ENCODE data around the gene GLDN.

The GLDN gene

GRCh38 chr15:51332206-51333147 lies 9.0 kb upstream of the GLDN start:
- no peaks in the 10 kb centered on the region for H3K9me3 Mint-ChIP-seq
- H3K27me3 Mint-ChIP-seq = peaks cover 10% of the 10 kb centered on the region
- no peak overlapping the region for H3K27ac Mint-ChIP-seq
- H3K4me1 Mint-ChIP-seq = no peaks in the 10 kb centered on the region
- CTCF ChIA-PET = no interaction called here
- H3K4me3 Mint-ChIP-seq = no peak overlapping the region
- no peaks in the 10 kb centered on the region for H3K36me3 Mint-ChIP-seq
- DNase-seq = no peak

- no peak for DNase-seq
- CTCF ChIA-PET = interaction anchor here (0.6 kb wide), 1 partner anchor 23 kb away, joined by 3 read pairs; no protein-coding TSS in a partner anchor
- Mint-ChIP-seq H3K27ac (no peak overlapping the region), H3K27me3 (peaks cover 9% of the 10 kb centered on the region), H3K9me3 (no peaks in the 10 kb centered on the region), H3K36me3 (no peaks in the 10 kb centered on the region), H3K4me3 (no peak overlapping the region), H3K4me1 (no peaks in the 10 kb centered on the region)
These were observed 7.9 kb upstream of the GLDN start for GRCh38 chr15:51333571-51333970.

DNA sequence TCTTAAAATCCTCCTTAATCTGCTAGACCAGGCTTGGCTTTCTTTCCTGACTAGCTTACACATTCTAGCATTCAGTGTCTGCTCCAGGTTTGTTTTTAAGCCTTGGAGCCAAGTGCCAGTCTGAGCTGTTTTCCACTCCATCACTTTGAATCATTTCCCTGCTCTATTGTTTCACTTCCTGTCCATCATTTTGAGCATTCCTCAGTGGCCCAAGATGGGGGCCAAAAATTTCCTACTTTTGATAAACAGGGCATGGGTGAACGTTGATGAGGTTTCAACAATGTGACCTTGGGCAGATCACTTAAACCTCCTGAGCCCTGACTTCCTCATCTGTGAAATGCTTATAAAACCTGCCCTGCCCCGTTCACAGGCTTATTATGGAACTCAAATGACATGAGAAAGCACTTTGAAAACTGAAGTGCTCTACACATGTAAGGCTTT lies 7.4 kb upstream of the GLDN start:
- Mint-ChIP-seq H3K9me3 (no peaks in the 10 kb centered on the region), H3K36me3 (no peaks in the 10 kb centered on the region), H3K27me3 (peaks cover 9% of the 10 kb centered on the region), H3K4me1 (no peaks in the 10 kb centered on the region), H3K27ac (no peak overlapping the region), H3K4me3 (no peak overlapping the region)
- CTCF ChIA-PET = no interaction called here
- no peak for DNase-seq

- no peak for DNase-seq
- H3K9me3 Mint-ChIP-seq = no peaks in the 10 kb centered on the region
- no peaks in the 10 kb centered on the region for H3K4me1 Mint-ChIP-seq
- CTCF ChIA-PET = no interaction called here
- H3K27me3 Mint-ChIP-seq = peaks cover 18% of the 10 kb centered on the region
- H3K27ac Mint-ChIP-seq = no peak overlapping the region
- no peaks in the 10 kb centered on the region for H3K36me3 Mint-ChIP-seq
- no peak overlapping the region for H3K4me3 Mint-ChIP-seq
These were observed 6.4 kb upstream of the GLDN start for GRCh38 chr15:51335087-51335486.

DNA sequence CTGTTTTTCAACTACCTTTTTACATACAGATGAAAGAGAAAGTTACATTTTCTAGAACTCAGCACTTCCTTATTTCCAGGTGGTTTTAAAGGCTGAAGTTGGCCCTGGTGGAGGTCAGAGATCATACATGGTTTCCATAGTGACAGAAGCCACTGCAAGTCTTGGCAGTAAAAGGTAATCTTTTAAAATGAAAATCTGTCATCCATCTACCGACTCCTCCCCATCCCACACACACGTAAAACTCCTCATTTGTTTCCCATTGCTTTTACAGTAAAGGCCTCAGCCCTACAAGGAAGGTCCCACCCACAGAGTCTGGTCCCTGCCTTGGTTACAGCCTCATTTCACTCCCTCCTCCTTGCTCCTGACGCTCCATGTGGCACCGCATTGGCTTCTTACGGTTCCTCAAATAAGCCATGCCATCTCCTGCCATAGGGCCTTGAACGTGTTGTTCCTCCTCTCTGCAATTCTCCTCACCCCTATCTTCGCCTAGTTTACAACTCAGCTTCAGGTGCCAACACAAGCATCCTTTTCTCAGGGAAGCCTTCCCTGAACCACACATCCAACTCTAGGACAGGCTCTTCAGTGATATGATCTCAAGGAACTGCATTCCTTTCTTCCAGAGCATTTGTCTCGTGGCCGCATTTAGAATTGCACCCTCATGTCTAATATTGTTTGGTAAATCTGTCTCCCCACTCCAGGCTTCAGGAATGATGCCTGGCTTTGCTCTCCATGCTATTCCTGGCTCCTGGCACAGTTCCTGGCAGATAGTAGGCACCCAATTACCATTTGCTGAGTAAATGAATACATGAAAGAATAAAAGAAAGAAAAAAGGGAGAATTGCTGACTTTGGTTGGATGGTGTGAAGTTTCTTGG lies 5.7 kb upstream of the GLDN start:
- Mint-ChIP-seq H3K4me3 (no peak overlapping the region), H3K27me3 (peaks cover 25% of the 10 kb centered on the region), H3K4me1 (no peaks in the 10 kb centered on the region), H3K27ac (no peak overlapping the region), H3K9me3 (no peaks in the 10 kb centered on the region), H3K36me3 (no peaks in the 10 kb centered on the region)
- no peak for DNase-seq
- CTCF ChIA-PET = no interaction called here

DNA sequence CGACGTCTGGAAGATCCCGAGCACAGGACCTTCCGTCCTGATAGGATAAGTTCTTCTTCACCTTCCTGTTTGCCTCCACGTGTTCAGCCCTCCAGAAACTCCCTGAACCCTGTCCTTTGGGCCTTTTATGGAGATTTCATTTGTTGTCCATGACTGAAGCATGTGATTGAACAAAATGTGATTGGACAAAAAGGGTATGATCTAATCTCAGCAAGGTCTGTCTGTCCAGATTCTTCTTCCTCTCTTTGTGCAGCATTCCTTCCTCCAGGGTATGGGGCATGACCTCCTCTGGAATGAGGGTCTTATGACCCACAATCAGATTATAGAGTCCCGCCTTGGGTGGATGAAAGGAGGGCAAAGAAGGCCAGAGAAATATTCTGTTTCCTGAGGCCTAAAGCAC lies 3.0 kb upstream of the GLDN start, which contains the start of gene CYP19A1:
TSS of gene CYP19A1 (minus strand) at position 101 of the 400 bp plus-strand sequence. CDS start 95,684 bp downstream, outside the sequence.
- Mint-ChIP-seq H3K27ac (no peak within 1 kb of the TSS), H3K4me3 (no peak within 1 kb of the TSS), H3K27me3 (peaks cover 44% of the 10 kb centered on the region), H3K9me3 (no peaks in the 10 kb centered on the region), H3K36me3 (no peaks in the 10 kb centered on the region), H3K4me1 (no peaks in the 10 kb centered on the region)
- DNase-seq = no peak
- CTCF ChIA-PET = no interaction called here

GRCh38 chr15:51342227-51342999 lies 958 bp downstream of the GLDN start:
- Mint-ChIP-seq H3K36me3 (no peaks in the 10 kb centered on the region), H3K4me1 (no peaks in the 10 kb centered on the region), H3K27ac (no peak overlapping the region), H3K27me3 (peaks cover 40% of the 10 kb centered on the region), H3K9me3 (no peaks in the 10 kb centered on the region), H3K4me3 (no peak overlapping the region)
- CTCF ChIA-PET = no interaction called here
- no peak for DNase-seq

DNA sequence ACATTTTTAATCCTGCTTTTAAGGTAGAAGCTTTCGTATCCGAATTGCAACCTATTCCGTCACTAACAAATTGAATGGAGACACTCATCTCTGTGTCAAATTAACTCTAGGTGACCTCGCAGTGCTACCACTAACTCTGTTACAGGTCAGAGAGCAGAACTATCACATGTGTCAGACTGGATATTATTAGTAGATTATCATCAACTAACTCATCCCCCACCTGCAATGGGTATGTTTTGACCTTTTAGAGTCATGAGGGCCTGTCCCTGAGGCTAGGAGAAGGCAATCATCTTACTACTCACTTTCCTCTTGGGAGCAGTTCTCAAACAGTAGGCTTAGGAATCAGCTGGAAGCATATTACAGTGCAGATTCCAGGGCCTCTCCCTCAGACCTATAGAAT lies 2.0 kb downstream of the GLDN start:
- H3K9me3 Mint-ChIP-seq = no peaks in the 10 kb centered on the region
- no peaks in the 10 kb centered on the region for H3K36me3 Mint-ChIP-seq
- H3K27ac Mint-ChIP-seq = no peak overlapping the region
- no peak for DNase-seq
- no peaks in the 10 kb centered on the region for H3K4me1 Mint-ChIP-seq
- CTCF ChIA-PET = no interaction called here
- H3K4me3 Mint-ChIP-seq = no peak overlapping the region
- peaks cover 40% of the 10 kb centered on the region for H3K27me3 Mint-ChIP-seq

GRCh38 chr15:51346136-51346535 lies 4.7 kb downstream of the GLDN start:
- Mint-ChIP-seq H3K27me3 (peaks cover 25% of the 10 kb centered on the region), H3K9me3 (no peaks in the 10 kb centered on the region), H3K4me3 (no peak overlapping the region), H3K4me1 (no peaks in the 10 kb centered on the region), H3K36me3 (no peaks in the 10 kb centered on the region), H3K27ac (no peak overlapping the region)
- DNase-seq = no peak
- CTCF ChIA-PET = no interaction called here

- no peaks in the 10 kb centered on the region for H3K4me1 Mint-ChIP-seq
- DNase-seq = no peak
- H3K4me3 Mint-ChIP-seq = no peak overlapping the region
- H3K36me3 Mint-ChIP-seq = no peaks in the 10 kb centered on the region
- H3K27ac Mint-ChIP-seq = no peak overlapping the region
- CTCF ChIA-PET = no interaction called here
- H3K9me3 Mint-ChIP-seq = no peaks in the 10 kb centered on the region
- H3K27me3 Mint-ChIP-seq = peaks cover 16% of the 10 kb centered on the region
These were observed 7.2 kb downstream of the GLDN start for GRCh38 chr15:51348688-51349087.

DNA sequence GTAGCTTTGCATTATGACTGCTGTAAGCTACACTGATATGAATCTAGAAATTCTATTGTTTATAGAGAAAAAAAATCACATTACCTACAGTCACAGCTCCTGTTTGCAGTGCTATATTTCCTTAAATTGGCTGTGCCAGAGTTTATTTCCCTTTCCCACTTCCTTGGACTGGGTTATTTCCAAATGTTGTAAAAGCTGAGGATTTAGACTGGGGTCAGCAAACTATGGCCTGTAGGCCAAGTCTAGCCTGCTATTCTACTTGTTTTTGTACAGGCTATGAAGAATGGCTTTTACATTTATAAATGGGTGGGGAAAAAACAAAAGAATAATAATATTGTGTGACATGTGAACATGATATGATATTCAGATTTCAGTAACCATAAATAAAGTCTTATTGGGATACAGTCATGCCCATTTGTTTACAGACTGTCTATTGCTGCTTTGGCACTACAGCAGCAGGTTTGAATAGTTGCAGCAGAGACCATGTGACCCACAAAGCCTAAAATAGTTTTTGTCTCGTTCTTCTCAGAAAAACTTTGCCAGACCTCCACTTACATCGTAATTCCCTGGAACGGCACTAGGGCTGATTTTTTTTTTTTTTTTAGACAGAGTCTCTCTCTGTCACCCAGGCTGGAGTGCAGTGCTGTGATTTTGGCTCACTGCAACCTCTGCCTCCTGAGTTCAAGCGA lies 7.8 kb downstream of the GLDN start:
- Mint-ChIP-seq H3K9me3 (no peaks in the 10 kb centered on the region), H3K27ac (no peak overlapping the region), H3K4me3 (no peak overlapping the region), H3K27me3 (peaks cover 16% of the 10 kb centered on the region), H3K4me1 (no peaks in the 10 kb centered on the region), H3K36me3 (no peaks in the 10 kb centered on the region)
- no peak for DNase-seq
- CTCF ChIA-PET = no interaction called here

DNA sequence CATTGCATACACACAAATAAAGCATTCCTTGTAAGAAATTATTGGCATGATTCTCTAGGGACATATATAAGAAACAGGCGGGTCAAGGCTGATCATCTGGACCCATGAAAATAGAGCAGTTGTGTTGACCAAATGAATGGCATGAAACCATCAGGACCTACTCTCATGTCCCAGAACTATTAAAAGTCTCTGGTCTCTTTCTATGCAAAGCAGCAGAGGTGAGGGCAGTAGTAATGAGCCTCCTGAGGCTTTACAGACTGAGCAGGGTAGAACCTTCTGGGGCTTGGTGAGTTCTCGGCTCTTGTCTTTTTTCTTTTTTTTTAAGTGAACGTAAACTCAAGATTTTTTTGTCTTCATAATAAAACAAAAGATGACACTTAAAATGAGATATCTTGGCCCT lies 9.3 kb downstream of the GLDN start:
- Mint-ChIP-seq H3K9me3 (no peaks in the 10 kb centered on the region), H3K27me3 (peaks cover 16% of the 10 kb centered on the region), H3K4me3 (no peak overlapping the region), H3K27ac (no peak overlapping the region), H3K36me3 (no peaks in the 10 kb centered on the region), H3K4me1 (no peaks in the 10 kb centered on the region)
- no peak for DNase-seq
- CTCF ChIA-PET = no interaction called here

DNA sequence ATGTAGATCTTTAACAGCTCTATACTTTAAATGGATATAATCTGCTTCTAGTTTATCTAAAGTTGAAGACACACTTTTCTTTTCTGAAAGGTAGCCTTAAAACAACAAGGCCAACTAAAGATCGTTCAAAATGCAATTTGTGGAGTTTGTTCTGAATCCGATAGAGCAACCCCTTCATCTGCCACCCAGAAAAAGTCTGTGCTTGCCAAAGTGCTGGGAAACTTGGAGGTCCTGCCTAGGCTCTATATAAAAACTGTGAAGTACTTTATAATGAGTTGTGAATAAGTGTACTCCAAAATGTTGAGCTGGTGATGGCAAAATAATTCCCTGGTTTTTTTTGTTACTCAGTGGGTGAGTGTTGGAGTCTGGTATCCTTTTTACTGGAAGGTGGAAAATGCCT lies 12.5 kb downstream of the GLDN start:
- DNase-seq = no peak
- H3K27me3 Mint-ChIP-seq = peaks cover 16% of the 10 kb centered on the region
- H3K36me3 Mint-ChIP-seq = no peaks in the 10 kb centered on the region
- H3K27ac Mint-ChIP-seq = no peak overlapping the region
- CTCF ChIA-PET = no interaction called here
- H3K9me3 Mint-ChIP-seq = no peaks in the 10 kb centered on the region
- H3K4me3 Mint-ChIP-seq = no peak overlapping the region
- H3K4me1 Mint-ChIP-seq = peaks cover 2% of the 10 kb centered on the region

- H3K4me1 Mint-ChIP-seq = peaks cover 2% of the 10 kb centered on the region
- no peaks in the 10 kb centered on the region for H3K9me3 Mint-ChIP-seq
- H3K27ac Mint-ChIP-seq = no peak overlapping the region
These were observed 13.6 kb downstream of the GLDN start for GRCh38 chr15:51355096-51355495.

More at GRCh38 chr15:51355096-51355495, 13.6 kb downstream of the GLDN start:
- Mint-ChIP-seq H3K4me3 (no peak overlapping the region), H3K27me3 (peaks cover 14% of the 10 kb centered on the region), H3K36me3 (no peaks in the 10 kb centered on the region)
- CTCF ChIA-PET = no interaction called here
- DNase-seq = no peak

Data from activated naive CD4-positive, alpha-beta T cell treated with anti-CD3 and anti-CD28 coated beads, Interleukin-2, amount 10 ng/mL, durations not matched to agents 7 days and 5 days (primary cell).